ENCODE results near the gene SYCP2L. TPM values are rescaled to one million over a fixed set of nuclear protein-coding genes. Genes with fewer than 3 reads are reported as not detected.

The SYCP2L gene
- total and polyA plus RNA-seq, 9 of the 15 experiments (the other 6 are each of a cell fraction or from before 2014, with no cell fraction given): 12.4 to 46.9 (median 22.0) TPM

- TF ChIP-seq BCOR (IDR thresholded peaks at IDR 0.05): no peak
- no peak for TF ChIP-seq MCM2 (IDR thresholded peaks at IDR 0.05; ENCODE audit: low read depth)
- no peak for TF ChIP-seq SIRT6 (IDR thresholded peaks at IDR 0.05; ENCODE audit: low read depth, low read length)
- no peak for TF ChIP-seq ZBTB49 (CRISPR knock-in tag; IDR thresholded peaks at IDR 0.05; ENCODE audit: borderline replicate concordance)
- TF ChIP-seq ETV5 (CRISPR knock-in tag; IDR thresholded peaks at IDR 0.05; ENCODE audit: low read depth): no peak
- TF ChIP-seq HDAC3 (IDR thresholded peaks at IDR 0.05; ENCODE audit: borderline replicate concordance, partially characterized antibody): no peak
- no peak for TF ChIP-seq FOXK1 (CRISPR knock-in tag; IDR thresholded peaks at IDR 0.05; ENCODE audit: borderline replicate concordance)
- no peak for TF ChIP-seq CBX5 (IDR thresholded peaks at IDR 0.05; ENCODE audit: borderline replicate concordance, low read depth)
- no peak for TF ChIP-seq NUFIP1 (IDR thresholded peaks at IDR 0.05; ENCODE audit: partially characterized antibody)
- TF ChIP-seq ARNT (IDR thresholded peaks at IDR 0.05): no peak
- TF ChIP-seq ZSCAN32 (CRISPR knock-in tag; IDR thresholded peaks at IDR 0.05): peak; percentile 85
- TF ChIP-seq ATF4 (CRISPR knock-in tag; IDR thresholded peaks at IDR 0.05): 0 out of 2 replicates have a peak, but pooled peaks have one; percentile 84
- no peak for TF ChIP-seq POLR3G (IDR thresholded peaks at IDR 0.05; ENCODE audit: extremely low read depth, insufficient read length, insufficient replicate concordance)
- no peak for TF ChIP-seq MED1 (CRISPR knock-in tag; IDR thresholded peaks at IDR 0.05; ENCODE audit: borderline replicate concordance)
- TF ChIP-seq ATF3 (IDR thresholded peaks at IDR 0.05): peak; percentile 96
- no peak for TF ChIP-seq ATF3 (CRISPR knock-in tag; conservative IDR thresholded peaks at IDR 0.05)
- no peak for TF ChIP-seq SREBF1 (IDR thresholded peaks at IDR 0.05; ENCODE audit: borderline replicate concordance, low read depth, low read length)
- no peak for TF ChIP-seq KDM4B (IDR thresholded peaks at IDR 0.05; ENCODE audit: borderline replicate concordance in 2 of 2, low read depth in 1 of 2)
- TF ChIP-seq NR0B1 (IDR thresholded peaks at IDR 0.05; ENCODE audit: partially characterized antibody): no peak
- no peak for TF ChIP-seq FOSL1 (tag; conservative IDR thresholded peaks at IDR 0.05)
- TF ChIP-seq ZNF778 (CRISPR knock-in tag; IDR thresholded peaks at IDR 0.05): no peak
- TF ChIP-seq GATAD2B (IDR thresholded peaks at IDR 0.05; ENCODE audit: borderline replicate concordance): no peak
- TF ChIP-seq CSDE1 (IDR thresholded peaks at IDR 0.05): no peak
- TF ChIP-seq NR2C2 (CRISPR knock-in tag; IDR thresholded peaks at IDR 0.05): no peak
- peak; percentile 18; the same call in 1 of the 2 replicates for TF ChIP-seq NR2C2 (tag; IDR thresholded peaks at IDR 0.05)
- no peak for TF ChIP-seq MAFF (IDR thresholded peaks at IDR 0.05; ENCODE audit: low read length)
Measured at GRCh38 chr6:11018225-11018624, 131.4 kb downstream of the SYCP2L start (continued).
